Erythroblast (primary cell): ENCODE data around the gene VIPR1.
"Not testable (repeated sequence)": the region's sequence is repeated elsewhere in the genome, so short reads cannot be mapped to it uniquely, and the experiment has no call there.

ENCODE experiments used
- GATA1 ChIP-seq: IDR thresholded peaks from 2 replicates; pipeline ENCODE4 v1.6.1; 2011; ENCODE audit warnings: low read depth, mild to moderate bottlenecking, control low read depth, low read length, moderate library complexity
- POLR2A ChIP-seq: IDR thresholded peaks from 2 replicates; pipeline ENCODE4 v1.6.1; 2011; ENCODE audit warnings: mild to moderate bottlenecking, low read length

DNA sequence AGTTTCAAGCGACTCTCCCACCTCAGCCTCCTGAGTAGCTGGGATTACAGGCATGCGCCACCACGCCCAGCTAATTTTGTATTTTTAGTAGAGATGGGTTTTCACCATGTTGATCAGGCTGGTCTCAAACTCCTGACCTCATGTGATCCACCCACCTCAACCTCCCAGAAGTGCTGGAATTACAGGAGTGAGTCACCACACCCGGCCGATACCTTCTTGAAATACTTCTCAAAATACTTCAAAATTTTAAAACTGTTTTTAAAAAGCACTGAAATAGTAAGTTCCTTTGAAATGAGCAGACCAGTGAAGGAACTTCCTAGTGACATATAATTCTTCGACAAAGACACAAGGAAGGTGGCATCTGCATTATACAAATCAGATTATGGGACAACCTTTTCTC lies 54.4 kb downstream of the VIPR1 start:
- not testable (repeated sequence) for TF ChIP-seq POLR2A, GATA1
